ENCODE data around the gene XPA.

The XPA gene

GRCh38 chr9:97672403-97672802, 24.7 kb downstream of the XPA start:
- TF ChIP-seq CTCF (IDR thresholded peaks at IDR 0.05; ENCODE audit: control insufficient read depth, extremely low read depth, insufficient read depth) = no peak
- no peak overlapping the region for H3K4me3 ChIP-seq (ENCODE audit: low read depth, low read length)
- DNase-seq (ENCODE audit: low read depth) = no peak

- no peak overlapping the region for H3K4me3 ChIP-seq (ENCODE audit: low read depth, low read length)
- no peak for DNase-seq (ENCODE audit: low read depth)
- no peak for TF ChIP-seq CTCF (IDR thresholded peaks at IDR 0.05; ENCODE audit: control insufficient read depth, extremely low read depth, insufficient read depth)
Measured at GRCh38 chr9:97670586-97670985, 26.6 kb downstream of the XPA start.

- H3K4me3 ChIP-seq (ENCODE audit: low read depth, low read length) = no peak overlapping the region
- TF ChIP-seq CTCF (IDR thresholded peaks at IDR 0.05; ENCODE audit: control insufficient read depth, extremely low read depth, insufficient read depth) = no peak
- DNase-seq (ENCODE audit: low read depth) = no peak
Measured at GRCh38 chr9:97668485-97668884, 28.7 kb downstream of the XPA start.

- DNase-seq (ENCODE audit: low read depth) = no peak
- H3K4me3 ChIP-seq (ENCODE audit: low read depth, low read length) = no peak overlapping the region
- no peak for TF ChIP-seq CTCF (IDR thresholded peaks at IDR 0.05; ENCODE audit: control insufficient read depth, extremely low read depth, insufficient read depth)
Measured at GRCh38 chr9:97666907-97667686, 30.0 kb downstream of the XPA start.

- TF ChIP-seq CTCF (IDR thresholded peaks at IDR 0.05; ENCODE audit: control insufficient read depth, extremely low read depth, insufficient read depth) = no peak
- H3K4me3 ChIP-seq (ENCODE audit: low read depth, low read length) = no peak overlapping the region
- DNase-seq (ENCODE audit: low read depth) = no peak
Measured at GRCh38 chr9:97665742-97666141, 31.4 kb downstream of the XPA start.

GRCh38 chr9:97660847-97661246, 36.3 kb downstream of the XPA start:
- H3K4me3 ChIP-seq (ENCODE audit: low read depth, low read length) = no peak overlapping the region
- TF ChIP-seq CTCF (IDR thresholded peaks at IDR 0.05; ENCODE audit: control insufficient read depth, extremely low read depth, insufficient read depth) = no peak
- DNase-seq (ENCODE audit: low read depth) = no peak

- no peak for DNase-seq (ENCODE audit: low read depth)
- TF ChIP-seq CTCF (IDR thresholded peaks at IDR 0.05; ENCODE audit: control insufficient read depth, extremely low read depth, insufficient read depth) = no peak
- no peak overlapping the region for H3K4me3 ChIP-seq (ENCODE audit: low read depth, low read length)
Measured at GRCh38 chr9:97660340-97660739, 36.8 kb downstream of the XPA start.
